ENCODE data around the gene F3. TPM values are rescaled to one million over a fixed set of nuclear protein-coding genes. Genes with fewer than 3 reads are reported as not detected.
A peak's percentile ranks its signal among the peaks of the same experiment; 100 is the strongest.

Gene F3
- total and polyA plus RNA-seq, 2 of the 13 experiments (the other 11 are each of a cell fraction or from before 2014, with no cell fraction given) = 5.8 to 9.0 TPM

DNA sequence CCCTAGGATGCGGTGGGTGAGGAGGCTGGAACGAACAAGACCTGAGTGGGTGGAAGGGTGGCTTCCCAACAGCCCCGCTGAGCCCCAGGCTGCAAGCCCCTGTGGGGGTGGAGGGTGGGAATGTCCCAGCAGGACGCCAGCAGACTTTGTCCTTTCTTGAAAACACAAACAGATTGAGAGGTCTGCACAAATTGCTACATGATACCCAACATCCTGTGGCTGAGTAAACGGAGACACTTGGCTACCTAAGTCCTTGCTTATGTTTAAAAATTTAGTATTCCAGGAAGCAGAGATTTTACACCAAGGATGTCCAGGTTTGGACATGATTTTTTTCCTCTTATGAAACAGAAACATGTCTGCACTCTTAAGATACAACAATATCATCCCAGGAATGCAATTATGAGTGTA lies 11.8 kb upstream of the F3 start (continued):
- TF ChIP-seq, protein P1, sequence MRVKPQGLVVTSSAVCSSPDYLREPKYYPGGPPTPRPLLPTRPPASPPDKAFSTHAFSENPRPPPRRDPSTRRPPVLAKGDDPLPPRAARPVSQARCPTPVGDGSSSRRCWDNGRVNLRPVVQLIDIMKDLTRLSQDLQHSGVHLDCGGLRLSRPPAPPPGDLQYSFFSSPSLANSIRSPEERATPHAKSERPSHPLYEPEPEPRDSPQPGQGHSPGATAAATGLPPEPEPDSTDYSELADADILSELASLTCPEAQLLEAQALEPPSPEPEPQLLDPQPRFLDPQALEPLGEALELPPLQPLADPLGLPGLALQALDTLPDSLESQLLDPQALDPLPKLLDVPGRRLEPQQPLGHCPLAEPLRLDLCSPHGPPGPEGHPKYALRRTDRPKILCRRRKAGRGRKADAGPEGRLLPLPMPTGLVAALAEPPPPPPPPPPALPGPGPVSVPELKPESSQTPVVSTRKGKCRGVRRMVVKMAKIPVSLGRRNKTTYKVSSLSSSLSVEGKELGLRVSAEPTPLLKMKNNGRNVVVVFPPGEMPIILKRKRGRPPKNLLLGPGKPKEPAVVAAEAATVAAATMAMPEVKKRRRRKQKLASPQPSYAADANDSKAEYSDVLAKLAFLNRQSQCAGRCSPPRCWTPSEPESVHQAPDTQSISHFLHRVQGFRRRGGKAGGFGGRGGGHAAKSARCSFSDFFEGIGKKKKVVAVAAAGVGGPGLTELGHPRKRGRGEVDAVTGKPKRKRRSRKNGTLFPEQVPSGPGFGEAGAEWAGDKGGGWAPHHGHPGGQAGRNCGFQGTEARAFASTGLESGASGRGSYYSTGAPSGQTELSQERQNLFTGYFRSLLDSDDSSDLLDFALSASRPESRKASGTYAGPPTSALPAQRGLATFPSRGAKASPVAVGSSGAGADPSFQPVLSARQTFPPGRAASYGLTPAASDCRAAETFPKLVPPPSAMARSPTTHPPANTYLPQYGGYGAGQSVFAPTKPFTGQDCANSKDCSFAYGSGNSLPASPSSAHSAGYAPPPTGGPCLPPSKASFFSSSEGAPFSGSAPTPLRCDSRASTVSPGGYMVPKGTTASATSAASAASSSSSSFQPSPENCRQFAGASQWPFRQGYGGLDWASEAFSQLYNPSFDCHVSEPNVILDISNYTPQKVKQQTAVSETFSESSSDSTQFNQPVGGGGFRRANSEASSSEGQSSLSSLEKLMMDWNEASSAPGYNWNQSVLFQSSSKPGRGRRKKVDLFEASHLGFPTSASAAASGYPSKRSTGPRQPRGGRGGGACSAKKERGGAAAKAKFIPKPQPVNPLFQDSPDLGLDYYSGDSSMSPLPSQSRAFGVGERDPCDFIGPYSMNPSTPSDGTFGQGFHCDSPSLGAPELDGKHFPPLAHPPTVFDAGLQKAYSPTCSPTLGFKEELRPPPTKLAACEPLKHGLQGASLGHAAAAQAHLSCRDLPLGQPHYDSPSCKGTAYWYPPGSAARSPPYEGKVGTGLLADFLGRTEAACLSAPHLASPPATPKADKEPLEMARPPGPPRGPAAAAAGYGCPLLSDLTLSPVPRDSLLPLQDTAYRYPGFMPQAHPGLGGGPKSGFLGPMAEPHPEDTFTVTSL (CRISPR knock-in tag; IDR thresholded peaks at IDR 0.05; ENCODE audit: borderline replicate concordance) = peak; percentile 26; the same call in 1 of the 2 replicates
- TF ChIP-seq, protein P2, sequence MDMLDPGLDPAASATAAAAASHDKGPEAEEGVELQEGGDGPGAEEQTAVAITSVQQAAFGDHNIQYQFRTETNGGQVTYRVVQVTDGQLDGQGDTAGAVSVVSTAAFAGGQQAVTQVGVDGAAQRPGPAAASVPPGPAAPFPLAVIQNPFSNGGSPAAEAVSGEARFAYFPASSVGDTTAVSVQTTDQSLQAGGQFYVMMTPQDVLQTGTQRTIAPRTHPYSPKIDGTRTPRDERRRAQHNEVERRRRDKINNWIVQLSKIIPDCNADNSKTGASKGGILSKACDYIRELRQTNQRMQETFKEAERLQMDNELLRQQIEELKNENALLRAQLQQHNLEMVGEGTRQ (IDR thresholded peaks at IDR 0.05; ENCODE audit: low read depth, low read length) = no peak
- TF ChIP-seq, protein P2 (CRISPR knock-in tag; IDR thresholded peaks at IDR 0.05; ENCODE audit: borderline replicate concordance) = no peak
- TF ChIP-seq NFIB (CRISPR knock-in tag; IDR thresholded peaks at IDR 0.05; ENCODE audit: borderline replicate concordance) (no peak), FOXP1 (IDR thresholded peaks at IDR 0.05) (no peak), FOXP1 (CRISPR knock-in tag; IDR thresholded peaks at IDR 0.05) (peak; percentile 40; the same call in 1 of the 2 replicates), ZNF790 (CRISPR knock-in tag; IDR thresholded peaks at IDR 0.05; ENCODE audit: borderline replicate concordance) (no peak), ZNF574 (CRISPR knock-in tag; IDR thresholded peaks at IDR 0.05) (no peak), IRF2 (CRISPR knock-in tag; IDR thresholded peaks at IDR 0.05) (no peak), ZBTB14 (CRISPR knock-in tag; IDR thresholded peaks at IDR 0.05) (no peak), SIX4 (CRISPR knock-in tag; IDR thresholded peaks at IDR 0.05) (peak; percentile 50; the same call in 1 of the 2 replicates)
- TF ChIP-seq, protein P3, sequence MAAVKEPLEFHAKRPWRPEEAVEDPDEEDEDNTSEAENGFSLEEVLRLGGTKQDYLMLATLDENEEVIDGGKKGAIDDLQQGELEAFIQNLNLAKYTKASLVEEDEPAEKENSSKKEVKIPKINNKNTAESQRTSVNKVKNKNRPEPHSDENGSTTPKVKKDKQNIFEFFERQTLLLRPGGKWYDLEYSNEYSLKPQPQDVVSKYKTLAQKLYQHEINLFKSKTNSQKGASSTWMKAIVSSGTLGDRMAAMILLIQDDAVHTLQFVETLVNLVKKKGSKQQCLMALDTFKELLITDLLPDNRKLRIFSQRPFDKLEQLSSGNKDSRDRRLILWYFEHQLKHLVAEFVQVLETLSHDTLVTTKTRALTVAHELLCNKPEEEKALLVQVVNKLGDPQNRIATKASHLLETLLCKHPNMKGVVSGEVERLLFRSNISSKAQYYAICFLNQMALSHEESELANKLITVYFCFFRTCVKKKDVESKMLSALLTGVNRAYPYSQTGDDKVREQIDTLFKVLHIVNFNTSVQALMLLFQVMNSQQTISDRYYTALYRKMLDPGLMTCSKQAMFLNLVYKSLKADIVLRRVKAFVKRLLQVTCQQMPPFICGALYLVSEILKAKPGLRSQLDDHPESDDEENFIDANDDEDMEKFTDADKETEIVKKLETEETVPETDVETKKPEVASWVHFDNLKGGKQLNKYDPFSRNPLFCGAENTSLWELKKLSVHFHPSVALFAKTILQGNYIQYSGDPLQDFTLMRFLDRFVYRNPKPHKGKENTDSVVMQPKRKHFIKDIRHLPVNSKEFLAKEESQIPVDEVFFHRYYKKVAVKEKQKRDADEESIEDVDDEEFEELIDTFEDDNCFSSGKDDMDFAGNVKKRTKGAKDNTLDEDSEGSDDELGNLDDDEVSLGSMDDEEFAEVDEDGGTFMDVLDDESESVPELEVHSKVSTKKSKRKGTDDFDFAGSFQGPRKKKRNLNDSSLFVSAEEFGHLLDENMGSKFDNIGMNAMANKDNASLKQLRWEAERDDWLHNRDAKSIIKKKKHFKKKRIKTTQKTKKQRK (IDR thresholded peaks at IDR 0.05; ENCODE audit: low read length) = no peak
